HuH-7.5 (cell line): ENCODE results near the gene OPCML.

Experiments used
- DNase-seq: peaks from one replicate; pipeline ENCODE4 v3.0.0; 2011; ENCODE audit warnings: low spot score

Gene OPCML

GRCh38 chr11:132610216-132610615 is 922.1 kb downstream of the OPCML start:
- no peak for DNase-seq

GRCh38 chr11:132607575-132607974 is 924.7 kb downstream of the OPCML start:
- no peak for DNase-seq

- no peak for DNase-seq
Measured at GRCh38 chr11:132605825-132606570, 926.3 kb downstream of the OPCML start.

- DNase-seq, result no peak
Measured at GRCh38 chr11:132604431-132604830, 927.9 kb downstream of the OPCML start.

GRCh38 chr11:132601875-132602274 is 930.4 kb downstream of the OPCML start:
- no peak for DNase-seq

GRCh38 chr11:132595711-132596134 is 936.6 kb downstream of the OPCML start:
- DNase-seq, result no peak

GRCh38 chr11:132595246-132595645 is 937.1 kb downstream of the OPCML start:
- no peak for DNase-seq

GRCh38 chr11:132590986-132591385 is 941.3 kb downstream of the OPCML start:
- DNase-seq, result no peak

GRCh38 chr11:132590554-132590953 is 941.7 kb downstream of the OPCML start:
- no peak for DNase-seq

- DNase-seq, result no peak
Measured at GRCh38 chr11:132589791-132590190, 942.5 kb downstream of the OPCML start.

GRCh38 chr11:132588366-132588765 is 943.9 kb downstream of the OPCML start:
- DNase-seq, result no peak

GRCh38 chr11:132587716-132588115 is 944.6 kb downstream of the OPCML start:
- DNase-seq, result no peak

GRCh38 chr11:132586801-132587200 is 945.5 kb downstream of the OPCML start:
- DNase-seq, result no peak

- DNase-seq, result no peak
Measured at GRCh38 chr11:132579634-132580327, 952.5 kb downstream of the OPCML start.

GRCh38 chr11:132579136-132579535 is 953.2 kb downstream of the OPCML start:
- no peak for DNase-seq

- no peak for DNase-seq
Measured at GRCh38 chr11:132578580-132578979, 953.7 kb downstream of the OPCML start.

GRCh38 chr11:132576706-132577105 is 955.6 kb downstream of the OPCML start:
- DNase-seq, result no peak

GRCh38 chr11:132564091-132564885 is 968.0 kb downstream of the OPCML start:
- DNase-seq, result no peak

- no peak for DNase-seq
Measured at GRCh38 chr11:132563050-132563449, 969.3 kb downstream of the OPCML start.

GRCh38 chr11:132561937-132562336 is 970.4 kb downstream of the OPCML start:
- DNase-seq, result no peak

- DNase-seq, result no peak
Measured at GRCh38 chr11:132559331-132560036, 972.8 kb downstream of the OPCML start.

- no peak for DNase-seq
Measured at GRCh38 chr11:132556316-132556715, 976.0 kb downstream of the OPCML start.
